ENCODE results near the gene SH3BGRL3. TPM values are rescaled to one million over a fixed set of nuclear protein-coding genes. Genes with fewer than 3 reads are reported as not detected.

Gene SH3BGRL3
- total RNA-seq, 4 donors from 2014 or later, result 76.9 to 163 (median 106) TPM

- TF ChIP-seq POLR2A (IDR thresholded peaks at IDR 0.05), result no peak
- no peak overlapping the region for H3K4me3 ChIP-seq
- no peaks in the 10 kb centered on the region for H3K4me1 ChIP-seq
- no peaks in the 10 kb centered on the region for H3K9me3 ChIP-seq
- 72 to 88% methylated on average over 2 of the region's 2 CpGs for WGBS, 2 donors
- H3K27ac ChIP-seq, result no peak overlapping the region
- intact Hi-C loops (cut with DNase I), result no loop called here
- H3K36me3 ChIP-seq, result peaks cover 0 to 97% (median 23%) of the 10 kb centered on the region in 3 donors
- no peak for DNase-seq
- no peaks in the 10 kb centered on the region for H3K27me3 ChIP-seq
These were observed 20.9 kb upstream of the SH3BGRL3 start for GRCh38 chr1:26259005-26259404.

GRCh38 chr1:26259578-26259977, 20.3 kb upstream of the SH3BGRL3 start:
- intact Hi-C loops (cut with DNase I), result no loop called here
- H3K27me3 ChIP-seq, result no peaks in the 10 kb centered on the region
- TF ChIP-seq POLR2A (IDR thresholded peaks at IDR 0.05), result no peak
- TF ChIP-seq CTCF (IDR thresholded peaks at IDR 0.05), result no peak
- no peak overlapping the region for H3K27ac ChIP-seq
- no peak for DNase-seq
- H3K36me3 ChIP-seq, result peaks cover 0 to 100% (median 23%) of the 10 kb centered on the region in 3 donors
- no peak overlapping the region for H3K4me3 ChIP-seq
- WGBS, 2 donors, result 84 to 86% methylated on average over 5 of the region's 5 CpGs
- no peaks in the 10 kb centered on the region for H3K9me3 ChIP-seq
- H3K4me1 ChIP-seq, result no peaks in the 10 kb centered on the region

- intact Hi-C loops (cut with DNase I), result no loop called here
- Histone ChIP-seq H3K4me3 (no peak overlapping the region), H3K4me1 (peaks cover 0 to 3% (median 0%) of the 10 kb centered on the region in 3 donors), H3K9me3 (peaks cover 0 to 1% (median 0%) of the 10 kb centered on the region in 3 donors), H3K27me3 (no peaks in the 10 kb centered on the region), H3K27ac (no peak overlapping the region), H3K36me3 (peaks cover 0 to 92% (median 18%) of the 10 kb centered on the region in 3 donors)
- TF ChIP-seq POLR2A (IDR thresholded peaks at IDR 0.05) (no peak), CTCF (IDR thresholded peaks at IDR 0.05) (no peak)
- no peak for DNase-seq
- 84 to 96% methylated on average over 5 of the region's 5 CpGs for WGBS, 2 donors
These were observed 16.7 kb upstream of the SH3BGRL3 start for GRCh38 chr1:26263212-26263611.

GRCh38 chr1:26265405-26265804, 14.5 kb upstream of the SH3BGRL3 start:
- no peak for TF ChIP-seq CTCF (IDR thresholded peaks at IDR 0.05)
- no peak for TF ChIP-seq POLR2A (IDR thresholded peaks at IDR 0.05)
- H3K27ac ChIP-seq, result no peak overlapping the region
- H3K27me3 ChIP-seq, result no peaks in the 10 kb centered on the region
- H3K4me1 ChIP-seq, result peaks cover 0 to 3% (median 0%) of the 10 kb centered on the region in 3 donors
- intact Hi-C loops (cut with DNase I), result no loop called here
- H3K36me3 ChIP-seq, result peaks cover 6 to 92% (median 13%) of the 10 kb centered on the region in 3 donors
- peaks cover 0 to 13% (median 11%) of the 10 kb centered on the region in 3 donors for H3K9me3 ChIP-seq
- no peak for DNase-seq
- 93 to 100% methylated on average over 1 of the region's 1 CpG for WGBS, 2 donors
- H3K4me3 ChIP-seq, result no peak overlapping the region

- intact Hi-C loops (cut with DNase I), result no loop called here
- peaks cover 7 to 89% (median 13%) of the 10 kb centered on the region in 3 donors for H3K36me3 ChIP-seq
- H3K4me1 ChIP-seq, result peaks cover 0 to 3% (median 0%) of the 10 kb centered on the region in 3 donors
- no peak for DNase-seq
- no peak for TF ChIP-seq POLR2A (IDR thresholded peaks at IDR 0.05)
- peaks cover 0 to 13% (median 11%) of the 10 kb centered on the region in 3 donors for H3K9me3 ChIP-seq
- H3K27ac ChIP-seq, result no peak overlapping the region
- no peaks in the 10 kb centered on the region for H3K27me3 ChIP-seq
- H3K4me3 ChIP-seq, result no peak overlapping the region
- 89 to 92% methylated on average over 9 of the region's 9 CpGs for WGBS, 2 donors
These were observed 11.3 kb upstream of the SH3BGRL3 start for GRCh38 chr1:26268290-26269197.

- Histone ChIP-seq H3K4me3 (no peak overlapping the region), H3K36me3 (peaks cover 7 to 82% (median 13%) of the 10 kb centered on the region in 3 donors), H3K27ac (no peak overlapping the region), H3K4me1 (peaks cover 0 to 4% (median 0%) of the 10 kb centered on the region in 3 donors), H3K9me3 (peaks cover 0 to 13% (median 11%) of the 10 kb centered on the region in 3 donors), H3K27me3 (no peaks in the 10 kb centered on the region)
- intact Hi-C loops (cut with DNase I), result no loop called here
- no peak for TF ChIP-seq CTCF (IDR thresholded peaks at IDR 0.05)
- no peak for DNase-seq
- WGBS, 2 donors, result 96 to 97% methylated on average over 4 of the region's 4 CpGs
These were observed 10.7 kb upstream of the SH3BGRL3 start for GRCh38 chr1:26269198-26269550.

All from esophagus squamous epithelium (tissue), 5 donors.